ENCODE results near the gene ERN1. TPM values are rescaled to one million over a fixed set of nuclear protein-coding genes. Genes with fewer than 3 reads are reported as not detected.

ERN1 gene
- total RNA-seq, 4 donors from 2014 or later = 7.8 to 29.2 (median 12.8) TPM

- TF ChIP-seq CTCF (IDR thresholded peaks at IDR 0.05) = no peak
- no peak for TF ChIP-seq POLR2AphosphoS5 (IDR thresholded peaks at IDR 0.05)
- no peak for TF ChIP-seq EP300 (IDR thresholded peaks at IDR 0.05; ENCODE audit: low read depth)
- TF ChIP-seq POLR2A (IDR thresholded peaks at IDR 0.05) = no peak
- peaks cover 0 to 2% (median 0%) of the 10 kb centered on the region in 4 donors for H3K4me1 ChIP-seq
- intact Hi-C loops (cut with DNase I; ENCODE audit: low total_unique reads) (no loop called here), in situ Hi-C loops (cut with MboI; ENCODE audit: low pct_ligation_motif_present in 1 of 4, low pct_unique_long_range_greater_than_20kb in 1 of 4, low sequenced_read_pairs in 3 of 4) (loop anchor here in 3 of 4 donors (10.0 to 25.0 kb wide), 2 partner anchors 106 to 249 kb away; no protein-coding TSS in a partner anchor)
- no peaks in the 10 kb centered on the region for H3K27me3 ChIP-seq
- no peak overlapping the region for H3K4me3 ChIP-seq
- WGBS, 2 donors (ENCODE audit: low coverage in 1 of 2) = 91 to 98% methylated on average over 7 to 16 of the region's 16 CpGs
- H3K9me3 ChIP-seq = no peaks in the 10 kb centered on the region
- DNase-seq = no peak
- H3K27ac ChIP-seq = no peak overlapping the region
- peaks cover 0 to 9% (median 1%) of the 10 kb centered on the region in 4 donors for H3K36me3 ChIP-seq
Measured at GRCh38 chr17:64038331-64039105, 91.4 kb downstream of the ERN1 start.

- Histone ChIP-seq H3K27me3 (no peaks in the 10 kb centered on the region), H3K4me3 (no peak overlapping the region), H3K36me3 (peaks cover 0 to 2% (median 0%) of the 10 kb centered on the region in 4 donors), H3K4me1 (peaks cover 0 to 2% (median 0%) of the 10 kb centered on the region in 4 donors), H3K9me3 (no peaks in the 10 kb centered on the region), H3K27ac (no peak overlapping the region)
- TF ChIP-seq POLR2AphosphoS5 (IDR thresholded peaks at IDR 0.05) (no peak), EP300 (IDR thresholded peaks at IDR 0.05; ENCODE audit: low read depth) (no peak), CTCF (IDR thresholded peaks at IDR 0.05) (no peak), POLR2A (IDR thresholded peaks at IDR 0.05) (no peak)
- no peak for DNase-seq
- in situ Hi-C loops (cut with MboI; ENCODE audit: low pct_ligation_motif_present in 1 of 4, low pct_unique_long_range_greater_than_20kb in 1 of 4, low sequenced_read_pairs in 3 of 4) = loop anchor here in 3 of 4 donors (10.0 to 25.0 kb wide), 2 partner anchors 107 to 249 kb away; no protein-coding TSS in a partner anchor
- WGBS, 2 donors (ENCODE audit: low coverage in 1 of 2) = 95 to 100% methylated on average over 3 to 5 of the region's 5 CpGs
- intact Hi-C loops (cut with DNase I; ENCODE audit: low total_unique reads) = no loop called here
Measured at GRCh38 chr17:64037802-64038201, 92.1 kb downstream of the ERN1 start.

DNA sequence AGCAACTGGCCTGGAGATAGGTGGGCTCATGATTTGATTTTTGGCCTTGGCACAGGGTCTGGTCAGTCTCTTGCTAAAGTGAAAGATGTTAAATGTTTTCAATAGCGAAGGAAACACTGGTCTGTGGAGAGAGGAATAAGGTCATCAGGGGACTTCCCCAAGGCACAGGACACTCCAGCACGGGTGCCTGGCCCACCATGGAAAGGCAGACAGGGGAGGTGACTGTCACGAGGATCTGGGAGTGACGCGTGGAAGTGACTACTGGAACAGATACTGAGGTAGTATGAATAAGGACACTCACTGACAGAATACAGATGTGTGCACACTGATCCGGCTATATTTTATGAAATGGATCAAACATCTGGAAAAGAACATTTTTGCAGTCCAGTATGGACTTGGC lies 92.8 kb downstream of the ERN1 start:
- WGBS, 2 donors (ENCODE audit: low coverage in 1 of 2) = 78 to 89% methylated on average over 4 to 6 of the region's 6 CpGs
- no peaks in the 10 kb centered on the region for H3K9me3 ChIP-seq
- DNase-seq = no peak
- H3K4me1 ChIP-seq = peaks cover 0 to 2% (median 0%) of the 10 kb centered on the region in 4 donors
- no peak overlapping the region for H3K27ac ChIP-seq
- in situ Hi-C loops (cut with MboI; ENCODE audit: low pct_ligation_motif_present in 1 of 4, low pct_unique_long_range_greater_than_20kb in 1 of 4, low sequenced_read_pairs in 3 of 4) = loop anchor here in 3 of 4 donors (10.0 to 25.0 kb wide), 2 partner anchors 108 to 250 kb away; no protein-coding TSS in a partner anchor
- H3K4me3 ChIP-seq = no peak overlapping the region
- no peaks in the 10 kb centered on the region for H3K27me3 ChIP-seq
- intact Hi-C loops (cut with DNase I; ENCODE audit: low total_unique reads) = no loop called here
- no peaks in the 10 kb centered on the region for H3K36me3 ChIP-seq
- TF ChIP-seq EP300 (IDR thresholded peaks at IDR 0.05; ENCODE audit: low read depth) (no peak), CTCF (IDR thresholded peaks at IDR 0.05) (no peak), POLR2AphosphoS5 (IDR thresholded peaks at IDR 0.05) (no peak), POLR2A (IDR thresholded peaks at IDR 0.05) (no peak)

DNA sequence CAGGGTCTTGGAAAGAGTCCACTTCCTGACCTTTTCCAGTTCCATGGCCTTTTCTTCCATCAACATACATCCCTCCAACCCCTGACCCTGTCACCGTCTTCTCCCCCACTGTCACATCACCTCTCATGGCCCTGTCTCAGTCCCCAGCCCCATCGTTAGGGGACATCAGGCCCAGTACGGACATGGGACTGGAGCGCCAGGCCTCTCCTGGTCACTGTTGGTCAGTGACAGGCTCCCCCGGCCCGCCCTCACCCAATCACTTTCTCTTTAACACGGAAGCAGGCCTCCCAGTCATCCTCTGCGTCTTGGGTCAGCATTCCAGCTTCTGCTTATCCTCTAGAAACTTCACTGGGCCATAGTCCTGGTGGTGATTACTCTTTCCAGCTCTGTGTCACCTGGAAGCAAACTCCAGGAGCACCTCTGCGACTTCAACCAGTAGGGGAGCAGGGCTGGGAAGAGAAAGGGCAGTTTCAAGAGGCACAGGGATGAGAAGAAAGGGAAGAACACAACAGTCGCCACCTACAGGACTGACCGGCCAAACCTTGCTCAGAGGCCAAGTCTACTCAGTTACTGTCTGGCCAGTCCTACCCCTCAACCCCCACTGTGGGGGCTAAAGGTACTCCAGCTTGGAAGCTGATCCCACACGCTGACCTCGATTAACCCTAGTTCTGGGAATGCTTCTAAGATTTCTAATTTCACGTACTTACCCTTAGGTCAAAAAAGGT lies 93.6 kb downstream of the ERN1 start:
- Histone ChIP-seq H3K36me3 (no peaks in the 10 kb centered on the region), H3K27me3 (no peaks in the 10 kb centered on the region), H3K9me3 (no peaks in the 10 kb centered on the region), H3K4me1 (peaks cover 0 to 2% (median 0%) of the 10 kb centered on the region in 4 donors), H3K4me3 (no peak overlapping the region), H3K27ac (no peak overlapping the region)
- intact Hi-C loops (cut with DNase I; ENCODE audit: low total_unique reads) (no loop called here), in situ Hi-C loops (cut with MboI; ENCODE audit: low pct_ligation_motif_present in 1 of 4, low pct_unique_long_range_greater_than_20kb in 1 of 4, low sequenced_read_pairs in 3 of 4) (loop anchor here in 3 of 4 donors (10.0 to 25.0 kb wide), 2 partner anchors 108 to 251 kb away; no protein-coding TSS in a partner anchor)
- TF ChIP-seq EP300 (IDR thresholded peaks at IDR 0.05; ENCODE audit: low read depth) = no peak
- no peak for TF ChIP-seq CTCF (IDR thresholded peaks at IDR 0.05)
- no peak for TF ChIP-seq POLR2A (IDR thresholded peaks at IDR 0.05)
- no peak for TF ChIP-seq POLR2AphosphoS5 (IDR thresholded peaks at IDR 0.05)
- WGBS, 2 donors (ENCODE audit: low coverage in 1 of 2) = 89 to 90% methylated on average over 9 to 14 of the region's 14 CpGs
- DNase-seq = no peak
